NCI-H128 (cell line): ENCODE results near the gene PCCA.
"Not testable (repeated sequence)": the region's sequence is repeated elsewhere in the genome, so short reads cannot be mapped to it uniquely, and the experiment has no call there.

Experiments used
- DNase-seq: peaks from one replicate; lab custom pipeline; 2025; ENCODE audit not compliant: unreplicated experiment; lab: John Stamatoyannopoulos, UW

Gene PCCA

GRCh38 chr13:100520936-100521850 lies 432.3 kb downstream of the PCCA start:
- DNase-seq: no peak

- no peak for DNase-seq
These were observed 433.1 kb downstream of the PCCA start for GRCh38 chr13:100521851-100522617.

GRCh38 chr13:100522618-100523309 lies 433.9 kb downstream of the PCCA start:
- no peak for DNase-seq

GRCh38 chr13:100523411-100523810 lies 434.5 kb downstream of the PCCA start:
- DNase-seq: no peak

GRCh38 chr13:100523981-100524386 lies 435.1 kb downstream of the PCCA start:
- DNase-seq: no peak

- DNase-seq: not testable (repeated sequence)
These were observed 435.8 kb downstream of the PCCA start for GRCh38 chr13:100524688-100525087.

GRCh38 chr13:100525453-100526317 lies 436.8 kb downstream of the PCCA start:
- DNase-seq: no peak

- DNase-seq: no peak
These were observed 437.6 kb downstream of the PCCA start for GRCh38 chr13:100526318-100527000.

- DNase-seq: no peak
These were observed 438.8 kb downstream of the PCCA start for GRCh38 chr13:100527644-100528043.

- no peak for DNase-seq
These were observed 439.5 kb downstream of the PCCA start for GRCh38 chr13:100528353-100528752.

GRCh38 chr13:100528820-100529219 lies 439.9 kb downstream of the PCCA start:
- DNase-seq: no peak

GRCh38 chr13:100529666-100530377 lies 440.9 kb downstream of the PCCA start:
- no peak for DNase-seq

GRCh38 chr13:100530671-100531213 lies 441.8 kb downstream of the PCCA start:
- DNase-seq: no peak

GRCh38 chr13:100532090-100532766 lies 443.3 kb downstream of the PCCA start:
- DNase-seq: no peak

- no peak for DNase-seq
These were observed 444.0 kb downstream of the PCCA start for GRCh38 chr13:100532836-100533435.

GRCh38 chr13:100533588-100534041 lies 444.7 kb downstream of the PCCA start:
- DNase-seq: peak; percentile 31

GRCh38 chr13:100534147-100534843 lies 445.4 kb downstream of the PCCA start:
- no peak for DNase-seq
